ENCODE data around the gene STARD10. TPM values are rescaled to one million over a fixed set of nuclear protein-coding genes. Genes with fewer than 3 reads are reported as not detected.

The STARD10 gene
- total RNA-seq = 23.4 and 41.3 TPM in 2 replicates

GRCh38 chr11:72793425-72794367 is at the start of gene STARD10:
Gene STARD10, minus strand, starts transcription at chr11:72794047. Its CDS starts 12,866 bp downstream, at chr11:72781181.

DNA sequence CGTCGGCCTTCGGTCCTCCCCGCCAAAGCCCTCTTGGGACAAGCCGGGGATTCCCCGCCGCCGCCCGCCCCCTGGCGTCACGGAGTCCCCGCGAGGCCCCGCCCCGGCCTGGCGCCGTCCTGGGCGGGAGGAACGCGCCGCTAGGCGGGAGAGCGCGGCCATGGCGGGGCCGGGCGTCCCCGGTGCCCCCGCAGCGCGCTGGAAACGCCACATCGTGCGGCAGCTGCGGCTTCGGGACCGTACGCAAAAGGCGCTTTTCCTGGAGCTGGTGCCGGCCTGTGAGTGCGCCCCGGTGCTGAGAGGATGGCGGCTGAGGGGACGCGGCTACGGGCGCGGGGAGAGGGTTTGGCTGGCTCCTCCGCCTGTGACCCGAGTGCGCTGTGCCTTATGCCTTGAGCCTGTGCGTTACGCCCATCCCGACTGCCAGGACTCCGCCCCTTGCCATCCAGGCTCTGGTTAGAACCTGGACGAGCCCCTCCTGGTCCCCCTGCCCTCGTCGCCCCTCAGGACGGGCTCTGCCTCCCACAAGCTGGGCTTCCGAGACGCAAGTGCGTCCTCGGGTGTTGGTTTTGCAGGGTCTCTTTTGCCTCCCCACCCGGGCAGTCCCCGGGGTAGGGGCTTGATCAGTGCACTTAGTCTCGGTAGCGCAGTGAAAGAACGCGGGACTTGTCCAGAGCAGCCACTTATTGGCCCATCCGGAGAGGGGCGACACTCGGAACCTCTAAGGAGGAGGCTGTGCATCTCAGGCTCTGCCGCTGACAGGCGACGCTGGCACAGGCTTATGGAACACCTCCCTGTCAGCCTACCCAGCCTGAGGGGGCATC is 20.7 kb upstream of the STARD10 start, which contains the start of gene ATG16L2:
TSS of gene ATG16L2 (plus strand) at position 126 of the 824 bp plus-strand sequence. CDS start at position 161, 35 bp downstream.

GRCh38 chr11:72752088-72752914 is 41.5 kb downstream of the STARD10 start, which contains the start of gene ARAP1:
Gene ARAP1, minus strand, starts transcription at chr11:72752408. Its CDS starts 25,280 bp downstream, at chr11:72727128.

Other genes with a start within 250 kb of the STARD10 start
- 0.30 and 1.3 TPM in 2 replicates for gene PDE2A, start 119.6 kb downstream of the STARD10 start, total RNA-seq
- gene ARAP1, start 41.6 kb downstream of the STARD10 start, total RNA-seq = 129 and 154 TPM in 2 replicates
- gene ATG16L2, start 20.4 kb upstream of the STARD10 start, total RNA-seq = 9.2 and 11.1 TPM in 2 replicates

Data from smooth muscle cell of the umbilical artery (primary cell).